ENCODE results near the gene RAD51B. TPM values are rescaled to one million over a fixed set of nuclear protein-coding genes. Genes with fewer than 3 reads are reported as not detected.

The RAD51B gene
- total and polyA plus RNA-seq, 2 experiments from 2014 or later, result 11.7 to 17.8 TPM

- peaks cover 86% of the 10 kb centered on the region for H3K4me1 ChIP-seq (ENCODE audit: low read depth)
- no peak overlapping the region for H3K4me3 ChIP-seq
- no peaks in the 10 kb centered on the region for H3K36me3 ChIP-seq
- no peak for DNase-seq (ENCODE audit: low read depth in 1 of 2, low spot score in 1 of 2)
- H3K27me3 ChIP-seq, result no peaks in the 10 kb centered on the region
- no peak overlapping the region for H3K27ac ChIP-seq
- H3K9me3 ChIP-seq (ENCODE audit: low read depth), result no peaks in the 10 kb centered on the region
- no peak for TF ChIP-seq CTCF (IDR thresholded peaks at IDR 0.05; ENCODE audit: low read depth, low read length)
These were observed 576.9 kb downstream of the RAD51B start for GRCh38 chr14:68396461-68396860.

GRCh38 chr14:68397371-68397811, 577.8 kb downstream of the RAD51B start:
- peak overlapping the region; percentile 59 for H3K27ac ChIP-seq
- TF ChIP-seq CTCF (IDR thresholded peaks at IDR 0.05; ENCODE audit: low read depth, low read length), result no peak
- DNase-seq (ENCODE audit: low read depth in 1 of 2, low spot score in 1 of 2), result no peak
- H3K36me3 ChIP-seq, result no peaks in the 10 kb centered on the region
- H3K27me3 ChIP-seq, result no peaks in the 10 kb centered on the region
- H3K4me1 ChIP-seq (ENCODE audit: low read depth), result peaks cover 85% of the 10 kb centered on the region
- no peaks in the 10 kb centered on the region for H3K9me3 ChIP-seq (ENCODE audit: low read depth)
- H3K4me3 ChIP-seq, result no peak overlapping the region

GRCh38 chr14:68397822-68398221, 578.2 kb downstream of the RAD51B start:
- Histone ChIP-seq H3K4me1 (ENCODE audit: low read depth) (peaks cover 85% of the 10 kb centered on the region), H3K36me3 (no peaks in the 10 kb centered on the region), H3K4me3 (no peak overlapping the region), H3K9me3 (ENCODE audit: low read depth) (no peaks in the 10 kb centered on the region), H3K27me3 (no peaks in the 10 kb centered on the region), H3K27ac (peak overlapping the region; percentile 59)
- no peak for TF ChIP-seq CTCF (IDR thresholded peaks at IDR 0.05; ENCODE audit: low read depth, low read length)
- DNase-seq (ENCODE audit: low read depth in 1 of 2, low spot score in 1 of 2), result peak in 1 of 2 donors; percentile 73

- DNase-seq (ENCODE audit: low read depth in 1 of 2, low spot score in 1 of 2), result no peak
- Histone ChIP-seq H3K27ac (peak overlapping the region; percentile 59), H3K4me1 (ENCODE audit: low read depth) (peaks cover 85% of the 10 kb centered on the region), H3K27me3 (no peaks in the 10 kb centered on the region), H3K36me3 (no peaks in the 10 kb centered on the region), H3K9me3 (ENCODE audit: low read depth) (no peaks in the 10 kb centered on the region), H3K4me3 (no peak overlapping the region)
- no peak for TF ChIP-seq CTCF (IDR thresholded peaks at IDR 0.05; ENCODE audit: low read depth, low read length)
These were observed 578.8 kb downstream of the RAD51B start for GRCh38 chr14:68398370-68398769.

GRCh38 chr14:68399971-68400370, 580.4 kb downstream of the RAD51B start:
- no peaks in the 10 kb centered on the region for H3K36me3 ChIP-seq
- H3K9me3 ChIP-seq (ENCODE audit: low read depth), result no peaks in the 10 kb centered on the region
- H3K4me3 ChIP-seq, result no peak overlapping the region
- no peaks in the 10 kb centered on the region for H3K27me3 ChIP-seq
- peak overlapping the region; percentile 22 for H3K27ac ChIP-seq
- DNase-seq (ENCODE audit: low read depth in 1 of 2, low spot score in 1 of 2), result no peak
- peaks cover 85% of the 10 kb centered on the region for H3K4me1 ChIP-seq (ENCODE audit: low read depth)
- no peak for TF ChIP-seq CTCF (IDR thresholded peaks at IDR 0.05; ENCODE audit: low read depth, low read length)

- Histone ChIP-seq H3K4me3 (no peak overlapping the region), H3K9me3 (ENCODE audit: low read depth) (no peaks in the 10 kb centered on the region), H3K4me1 (ENCODE audit: low read depth) (peaks cover 72% of the 10 kb centered on the region), H3K36me3 (no peaks in the 10 kb centered on the region), H3K27me3 (no peaks in the 10 kb centered on the region), H3K27ac (no peak overlapping the region)
- no peak for TF ChIP-seq CTCF (IDR thresholded peaks at IDR 0.05; ENCODE audit: low read depth, low read length)
- DNase-seq (ENCODE audit: low read depth in 1 of 2, low spot score in 1 of 2), result peak in 1 of 2 donors; percentile 43
These were observed 581.7 kb downstream of the RAD51B start for GRCh38 chr14:68401317-68401716.
